GM21717 (cell line): ENCODE results near the gene P4HB.
A peak's percentile ranks its signal among the peaks of the same experiment; 100 is the strongest.

Source experiments
- ATAC-seq: cut with Tn5 transposase; IDR thresholded peaks from one replicate; pipeline ENCODE4 v1.9.1; 2021; ENCODE audit warnings: mild to moderate bottlenecking, moderate library complexity; ENCODE audit not compliant: unreplicated experiment

The P4HB gene

DNA sequence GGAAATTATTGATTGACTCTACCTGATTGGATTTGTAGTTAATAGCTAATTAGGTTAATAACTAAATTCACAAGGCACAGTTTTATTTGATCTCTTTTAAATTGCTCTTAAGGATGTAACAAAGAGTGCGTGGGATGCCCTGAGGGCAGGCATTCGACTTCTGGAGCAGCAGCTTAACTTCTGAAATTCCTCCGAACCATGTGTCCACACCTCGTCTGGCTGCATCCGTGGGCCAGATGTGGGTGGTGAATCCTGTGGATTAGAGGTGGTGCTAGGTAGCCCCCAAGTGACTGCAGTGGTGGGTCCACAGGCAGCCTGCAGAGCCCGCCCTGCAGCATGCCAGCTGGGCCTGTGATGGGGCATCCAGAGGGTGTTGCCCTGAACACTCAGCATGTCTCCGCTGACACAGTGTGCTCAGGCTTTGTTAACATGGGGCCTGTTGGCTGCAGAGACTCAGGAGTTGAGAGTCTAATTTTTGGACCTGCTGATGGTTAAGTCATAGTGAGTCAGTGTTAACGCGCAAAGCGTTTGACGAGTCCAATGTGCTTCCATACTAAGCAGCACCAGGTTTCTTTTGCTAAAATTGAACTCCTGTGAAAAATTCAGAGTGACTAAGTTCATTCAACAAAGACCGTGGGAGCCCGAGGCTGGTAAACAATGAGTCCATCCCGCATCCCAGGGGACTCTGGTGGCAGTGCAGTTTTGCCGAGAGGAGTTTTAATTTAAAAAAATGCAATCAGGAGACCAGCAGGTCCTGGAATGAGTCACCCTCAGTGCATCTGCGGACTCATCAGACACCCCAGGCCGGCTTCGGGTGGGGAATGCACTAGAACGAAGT is 37.9 kb upstream of the P4HB start:
- no peak for ATAC-seq

DNA sequence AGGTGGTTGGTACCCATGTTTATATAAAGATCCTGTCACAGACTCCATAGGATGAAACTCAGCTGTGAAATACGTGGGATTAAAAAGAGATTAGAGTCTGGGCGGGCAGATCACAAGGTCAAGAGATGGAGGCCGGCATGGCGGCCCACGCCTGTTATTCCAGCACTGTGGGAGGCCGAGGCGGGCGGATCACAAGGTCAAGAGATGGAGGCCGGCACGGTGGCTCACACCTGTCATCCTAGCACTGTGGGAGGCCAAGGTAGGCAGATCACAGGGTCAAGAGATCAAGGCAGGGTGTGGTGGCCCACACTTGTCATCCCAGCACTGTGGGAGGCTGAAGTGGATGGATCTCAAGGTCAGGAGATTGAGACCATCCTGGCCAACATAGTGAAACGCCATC is 35.1 kb upstream of the P4HB start:
- no peak for ATAC-seq

DNA sequence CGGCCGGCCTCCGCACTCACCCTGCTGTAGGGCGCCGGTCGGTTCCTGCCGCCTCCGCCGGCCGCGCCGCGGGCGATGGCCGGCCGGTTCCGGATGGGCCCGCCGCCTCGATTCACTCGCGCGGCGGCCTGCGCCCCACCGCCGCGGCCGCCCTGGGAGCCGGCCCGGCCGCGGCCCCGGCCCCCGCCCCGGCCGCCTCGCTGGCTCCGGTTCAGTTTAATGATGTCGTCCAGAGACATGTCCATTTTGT is 30.9 kb upstream of the P4HB start:
- ATAC-seq = peak; percentile 23

DNA sequence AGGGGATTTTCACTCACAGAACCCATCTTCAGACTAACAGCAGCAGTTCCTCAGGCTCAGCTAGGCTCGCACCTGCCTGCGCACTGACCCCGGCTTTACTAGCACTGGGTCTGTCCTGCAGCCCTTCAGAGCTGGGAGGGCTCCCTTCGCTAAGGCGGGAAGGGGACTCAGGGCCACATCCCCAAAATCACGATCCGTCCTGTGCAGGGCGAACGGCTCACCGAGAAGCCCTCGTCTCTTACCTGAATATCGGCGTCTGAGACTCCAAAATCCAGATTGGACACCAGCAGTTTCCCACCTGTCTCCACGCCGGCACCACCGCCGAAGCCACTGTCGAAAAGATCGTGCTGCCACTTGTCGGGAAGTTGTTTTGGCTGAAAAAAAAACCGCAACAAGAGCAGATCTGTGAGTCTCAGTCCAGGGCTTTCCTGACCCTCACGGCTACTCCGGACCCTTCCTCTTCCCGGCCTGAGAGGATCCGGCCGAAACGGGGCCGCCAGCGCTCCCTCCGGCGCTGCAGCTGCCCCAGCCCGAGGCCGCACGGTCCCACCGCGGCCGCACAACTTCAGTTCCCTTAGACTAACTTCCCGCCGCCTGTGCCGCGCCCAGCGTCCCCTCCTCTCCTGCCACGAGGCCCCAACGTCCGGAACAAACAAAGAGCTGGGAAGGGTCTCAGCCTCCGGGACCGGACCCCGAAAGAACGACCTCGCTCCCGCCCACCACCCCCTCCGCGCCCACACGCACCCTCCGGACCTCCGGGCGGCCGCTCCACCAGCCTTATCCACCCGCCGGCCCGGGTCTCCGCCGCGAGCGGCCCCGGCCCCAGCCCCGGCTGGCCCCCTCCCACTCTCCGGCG is 30.3 kb upstream of the P4HB start:
- ATAC-seq = no peak

DNA sequence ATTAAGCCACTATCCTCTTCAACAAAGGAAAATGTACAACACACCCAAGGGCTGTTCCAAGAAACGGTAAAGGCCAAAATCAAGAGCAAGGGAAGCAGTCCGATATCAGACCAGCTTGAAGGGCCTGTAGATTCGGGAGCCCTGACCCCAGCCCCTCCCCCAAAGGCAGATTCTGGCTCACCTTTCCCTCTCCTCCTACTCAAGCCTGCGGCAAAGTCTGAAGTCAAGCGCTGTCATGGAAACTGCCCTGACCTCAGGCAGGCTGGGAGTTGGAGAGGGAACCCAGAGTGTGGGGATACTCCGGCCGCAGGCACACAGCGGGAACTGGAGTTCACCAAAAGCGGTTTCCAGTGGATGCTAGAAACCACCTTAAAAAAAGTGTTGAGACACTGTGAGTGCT is 29.3 kb upstream of the P4HB start:
- ATAC-seq = no peak

DNA sequence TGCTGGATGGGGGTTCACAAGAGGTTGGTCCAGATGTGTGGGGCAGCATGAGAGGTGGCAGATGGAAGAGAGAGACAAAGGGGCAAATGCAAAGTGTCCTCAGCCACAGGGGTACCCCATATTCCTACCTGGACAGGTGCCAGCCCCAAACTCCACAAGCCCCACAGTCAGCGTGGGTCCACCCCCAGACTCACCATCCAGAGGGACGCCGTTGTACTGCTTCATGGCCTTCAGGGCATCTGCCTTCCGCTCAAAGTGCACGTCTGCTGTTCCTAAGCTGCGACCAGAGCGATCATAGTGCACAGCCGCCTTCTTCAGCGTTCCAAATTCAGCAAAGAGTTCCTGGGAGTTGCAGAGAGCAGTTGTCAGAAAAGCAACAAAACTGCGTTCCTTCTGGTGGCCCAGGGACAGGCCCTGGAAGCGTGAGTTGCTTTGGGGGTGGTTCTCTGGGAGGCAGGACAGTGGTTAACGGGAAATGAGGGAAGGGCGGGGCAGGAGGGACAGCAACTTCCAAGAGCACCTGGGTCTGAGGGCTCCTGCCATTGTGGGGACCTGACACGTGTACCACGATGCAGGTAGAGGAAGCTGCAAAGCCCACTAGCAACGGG is 28.8 kb upstream of the P4HB start:
- no peak for ATAC-seq

DNA sequence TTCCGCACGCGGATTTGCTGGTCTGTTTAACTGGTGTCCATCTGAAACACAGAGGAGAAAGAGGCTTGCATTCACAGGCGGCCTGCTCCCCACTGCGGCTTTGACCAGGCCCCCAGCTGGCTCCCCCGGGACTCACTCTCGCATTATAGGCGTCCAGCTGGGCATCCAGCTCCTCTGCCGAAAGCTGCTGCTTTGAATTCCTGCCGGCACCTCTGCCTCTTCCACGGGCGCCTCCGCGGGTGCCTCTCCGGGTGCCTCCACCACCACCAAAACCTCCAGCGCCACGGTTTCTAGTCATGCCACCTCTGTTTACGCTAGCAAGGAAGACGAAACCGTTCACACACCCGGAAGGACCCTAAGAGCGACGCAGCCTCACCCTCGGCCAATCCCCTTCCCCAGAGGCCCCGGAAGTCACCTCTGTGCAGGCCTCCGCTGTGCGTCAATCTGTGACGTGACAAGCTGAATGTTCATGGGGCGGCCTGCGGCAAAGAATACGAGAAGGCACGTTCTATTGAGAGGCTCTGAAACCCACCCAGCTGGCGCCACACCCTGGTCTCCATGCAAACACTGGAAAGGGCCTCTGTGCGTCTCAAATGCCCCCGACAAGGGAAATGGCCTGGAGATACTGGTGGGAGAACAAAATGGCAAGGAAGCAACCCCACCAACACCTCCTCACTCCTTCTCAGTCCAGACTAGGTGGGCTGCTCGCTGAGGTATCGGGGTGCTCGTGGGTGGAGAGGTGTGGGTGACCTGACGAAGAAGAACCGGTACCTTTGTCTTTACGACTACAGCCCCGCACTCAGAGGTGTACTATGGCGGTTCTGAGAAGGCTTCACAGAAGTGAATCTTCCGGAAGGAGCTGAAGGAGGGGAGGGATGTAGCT is 28.0 kb upstream of the P4HB start:
- no peak for ATAC-seq

DNA sequence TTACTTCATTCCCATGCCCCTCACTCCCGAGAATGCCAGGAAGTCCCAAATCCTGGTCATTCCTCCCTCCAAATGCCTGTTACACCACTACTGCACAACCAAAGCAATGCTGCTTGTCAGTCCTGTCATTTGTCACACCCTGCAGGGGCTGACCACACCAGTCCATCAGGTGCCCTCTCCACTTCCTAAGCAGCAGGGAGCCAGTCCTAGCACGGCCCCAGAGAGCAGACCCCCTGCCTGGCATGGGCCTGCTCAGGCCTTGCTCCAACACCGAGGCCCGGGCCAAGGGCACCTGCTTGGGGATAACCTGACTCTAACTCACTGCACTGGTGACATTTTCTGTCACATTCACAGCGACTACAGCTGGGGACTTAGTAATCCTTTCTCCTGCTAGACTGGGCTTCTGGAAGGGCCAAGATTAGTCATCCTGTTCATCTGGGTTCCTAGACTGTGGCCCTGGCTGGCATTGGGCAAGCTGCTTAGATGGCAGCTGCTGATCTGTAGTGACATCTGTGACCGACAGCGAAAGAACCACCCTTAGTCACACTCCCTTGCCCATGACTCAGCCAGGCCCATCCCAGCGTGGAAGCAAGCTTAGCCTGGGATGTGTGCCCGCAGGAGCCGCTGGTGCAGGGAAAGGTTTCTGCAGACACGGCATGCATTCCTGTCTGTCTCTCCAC is 25.7 kb upstream of the P4HB start:
- no peak for ATAC-seq

DNA sequence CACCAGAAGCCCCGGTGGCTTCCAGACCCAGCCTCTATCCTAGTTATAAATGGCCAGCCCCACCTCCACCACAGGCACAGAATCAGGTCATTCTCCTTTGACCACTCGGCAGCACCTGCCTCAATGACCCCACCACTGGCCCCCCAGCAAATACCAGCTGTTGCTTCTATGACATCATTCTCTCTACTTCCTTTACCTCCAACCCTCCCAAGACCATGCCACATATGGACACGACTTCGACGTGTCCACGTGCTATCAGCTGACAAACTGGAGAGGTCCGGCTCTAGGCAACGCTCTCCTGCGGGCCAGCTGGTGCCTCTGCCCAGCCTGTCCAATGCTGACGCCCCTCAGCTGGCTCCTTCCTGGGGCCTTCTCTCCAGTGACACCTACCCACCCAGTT is 25.1 kb upstream of the P4HB start:
- ATAC-seq = no peak

DNA sequence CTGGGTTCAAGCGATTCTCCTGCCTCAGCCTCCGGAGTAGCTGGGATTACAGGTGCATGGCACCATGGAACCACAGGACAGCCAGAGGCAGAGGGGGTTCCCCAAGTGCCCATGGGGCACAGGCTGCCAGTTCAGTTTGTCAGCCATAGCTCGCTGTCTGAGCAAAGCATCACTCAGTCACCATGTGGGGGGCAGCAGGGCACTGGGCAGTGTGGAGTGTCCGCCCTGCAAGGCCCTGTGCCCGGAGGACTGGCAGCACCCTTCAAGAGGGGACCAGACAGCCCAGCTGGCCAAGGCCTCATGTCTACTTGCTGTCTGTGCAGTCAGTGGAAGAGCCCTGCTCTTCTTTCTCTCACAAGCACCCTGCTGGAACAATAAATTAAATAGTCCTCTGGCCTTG is 24.6 kb upstream of the P4HB start:
- ATAC-seq = no peak

DNA sequence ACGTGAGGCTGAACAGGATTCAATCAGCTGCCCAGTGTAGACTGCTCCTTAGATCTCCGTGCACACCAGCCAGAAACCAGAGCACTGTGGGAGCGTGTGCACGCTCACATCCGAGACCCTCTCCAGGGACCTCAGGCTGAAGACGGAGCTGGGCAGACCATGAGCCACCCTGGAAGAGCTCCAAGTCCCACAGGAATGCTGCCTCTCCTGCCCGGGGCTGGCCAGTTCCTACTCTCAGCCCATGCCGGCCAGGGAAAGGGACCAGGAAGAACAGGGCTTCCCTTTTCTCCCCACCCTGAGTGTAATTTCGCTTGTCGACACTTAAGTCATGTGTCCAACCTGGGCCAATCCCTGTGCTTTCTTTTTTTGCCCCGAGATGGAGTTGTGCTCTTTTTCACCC is 24.2 kb upstream of the P4HB start:
- ATAC-seq = no peak

DNA sequence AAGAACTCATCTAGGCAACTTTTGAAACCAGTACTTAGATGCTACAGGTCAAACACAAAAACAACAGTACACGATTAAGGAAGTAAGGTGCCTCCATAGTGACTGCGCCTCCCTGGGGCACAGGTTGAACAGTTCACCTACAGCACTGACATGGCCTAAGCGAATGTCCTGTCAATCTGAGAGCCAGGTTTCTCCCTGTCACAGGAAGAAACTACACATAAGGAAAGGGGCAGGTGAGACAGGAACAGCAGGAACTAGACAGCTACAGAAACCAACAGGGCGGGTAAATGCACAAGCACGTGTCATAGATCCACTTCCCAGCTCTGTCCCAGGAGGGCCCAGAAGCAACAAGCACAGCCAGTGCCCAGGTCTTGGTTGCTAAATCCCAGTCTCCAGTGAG is 18.8 kb upstream of the P4HB start:
- no peak for ATAC-seq

DNA sequence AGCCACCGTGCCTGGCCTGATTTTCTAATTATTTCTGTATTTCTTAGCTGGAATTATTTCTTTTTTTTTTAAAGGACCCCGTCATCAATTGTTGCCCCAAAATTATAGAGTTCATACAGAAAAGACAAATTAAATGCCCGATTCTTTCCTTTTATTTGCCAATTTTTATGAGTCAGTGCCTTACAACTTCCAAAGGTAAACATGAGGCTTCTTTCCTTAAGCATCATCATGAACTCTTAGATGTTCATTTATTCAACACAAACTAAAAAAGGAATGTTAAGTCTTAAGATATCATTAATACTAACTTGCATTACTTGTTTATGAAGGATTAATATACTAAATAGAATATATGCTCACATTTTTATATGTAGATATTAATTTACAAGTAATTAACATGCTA is 18.0 kb upstream of the P4HB start:
- ATAC-seq = no peak

DNA sequence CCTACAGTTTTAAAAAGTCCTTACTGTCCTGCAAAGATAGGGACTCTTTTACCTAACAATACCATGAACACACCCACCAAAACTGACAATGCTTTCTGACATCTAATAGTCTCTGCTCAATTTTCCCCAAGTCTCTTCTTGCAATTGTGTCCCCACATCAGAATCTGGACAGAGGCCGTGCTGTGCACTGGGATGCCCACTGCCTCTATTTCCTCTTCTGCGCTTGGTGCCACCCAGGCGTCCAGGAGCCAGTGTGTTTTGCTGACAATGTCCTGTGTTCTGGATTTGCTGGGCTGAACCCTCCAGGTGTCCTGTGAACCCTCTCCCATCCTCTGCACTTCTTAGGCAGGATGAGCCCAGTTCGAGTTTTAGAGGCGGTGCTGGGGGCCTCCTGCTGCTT is 17.2 kb upstream of the P4HB start:
- ATAC-seq = no peak

DNA sequence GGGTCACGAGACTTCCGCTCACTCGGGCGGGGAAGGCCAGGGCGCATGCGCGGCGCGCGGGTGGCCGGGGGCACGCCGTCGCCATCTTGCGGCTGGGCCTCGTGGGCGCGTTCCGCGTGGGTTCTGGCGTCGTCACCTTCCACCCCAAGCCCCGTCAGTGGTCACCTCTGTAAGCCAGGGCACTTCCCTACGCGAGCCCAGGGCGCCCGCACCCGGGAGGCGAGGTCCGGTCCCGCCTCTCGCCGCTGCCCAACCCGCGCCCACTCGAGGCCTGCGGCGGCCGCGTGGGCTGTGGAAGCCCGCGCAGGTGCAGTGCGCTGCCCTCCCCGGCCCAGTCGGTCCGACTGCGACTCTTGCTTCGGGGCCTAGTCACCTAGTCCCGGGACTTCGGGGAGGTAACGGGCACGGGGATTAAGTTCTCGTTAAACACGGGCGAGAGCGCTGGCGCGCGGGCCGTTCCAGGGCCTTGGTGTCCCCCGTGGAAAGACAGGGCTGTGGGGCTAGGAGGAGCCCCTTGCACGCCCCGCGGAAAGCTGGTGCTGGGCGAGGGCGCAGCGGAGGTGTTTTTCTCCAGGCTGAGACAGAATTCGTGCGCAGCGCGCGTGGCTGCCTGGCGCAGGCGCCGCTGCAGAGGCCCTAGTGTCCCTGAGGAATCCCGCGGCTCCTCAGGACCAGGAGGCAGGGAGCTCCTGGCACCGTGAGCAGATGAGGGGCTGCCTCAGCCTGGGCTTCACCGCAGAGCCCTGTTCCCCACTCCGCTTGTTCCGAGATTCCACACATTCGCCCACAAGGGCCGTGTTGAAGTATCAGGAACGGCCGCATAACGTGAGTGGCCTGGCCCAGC is 11.3 kb upstream of the P4HB start:
- ATAC-seq = peak; percentile 31

DNA sequence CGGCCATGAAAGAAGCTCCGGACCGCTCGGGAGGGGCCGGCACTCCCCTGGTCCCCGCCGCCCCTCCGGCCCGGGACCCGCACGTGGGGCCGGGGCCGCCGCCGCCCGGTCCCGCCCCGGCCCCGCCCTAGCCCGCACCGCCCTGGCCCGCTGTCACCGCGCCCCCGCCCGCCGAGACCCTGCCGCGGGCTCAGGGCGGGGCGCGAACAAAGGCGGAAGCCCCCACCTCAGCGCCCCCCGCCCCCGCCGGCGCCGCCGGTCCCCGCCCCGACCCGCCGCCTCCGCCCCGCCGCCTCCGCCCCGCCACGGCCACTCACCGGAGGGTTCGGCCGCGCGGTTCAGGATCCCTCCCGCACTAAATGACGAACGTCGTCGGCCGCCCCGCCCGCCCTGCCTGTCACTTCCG is 10.6 kb upstream of the P4HB start, which contains the start of gene ARHGDIA:
Gene ARHGDIA (minus strand): TSS at position 357 of the 406 bp plus-strand sequence. CDS start 1,407 bp downstream, outside the sequence.
- ATAC-seq = peak; percentile 24

DNA sequence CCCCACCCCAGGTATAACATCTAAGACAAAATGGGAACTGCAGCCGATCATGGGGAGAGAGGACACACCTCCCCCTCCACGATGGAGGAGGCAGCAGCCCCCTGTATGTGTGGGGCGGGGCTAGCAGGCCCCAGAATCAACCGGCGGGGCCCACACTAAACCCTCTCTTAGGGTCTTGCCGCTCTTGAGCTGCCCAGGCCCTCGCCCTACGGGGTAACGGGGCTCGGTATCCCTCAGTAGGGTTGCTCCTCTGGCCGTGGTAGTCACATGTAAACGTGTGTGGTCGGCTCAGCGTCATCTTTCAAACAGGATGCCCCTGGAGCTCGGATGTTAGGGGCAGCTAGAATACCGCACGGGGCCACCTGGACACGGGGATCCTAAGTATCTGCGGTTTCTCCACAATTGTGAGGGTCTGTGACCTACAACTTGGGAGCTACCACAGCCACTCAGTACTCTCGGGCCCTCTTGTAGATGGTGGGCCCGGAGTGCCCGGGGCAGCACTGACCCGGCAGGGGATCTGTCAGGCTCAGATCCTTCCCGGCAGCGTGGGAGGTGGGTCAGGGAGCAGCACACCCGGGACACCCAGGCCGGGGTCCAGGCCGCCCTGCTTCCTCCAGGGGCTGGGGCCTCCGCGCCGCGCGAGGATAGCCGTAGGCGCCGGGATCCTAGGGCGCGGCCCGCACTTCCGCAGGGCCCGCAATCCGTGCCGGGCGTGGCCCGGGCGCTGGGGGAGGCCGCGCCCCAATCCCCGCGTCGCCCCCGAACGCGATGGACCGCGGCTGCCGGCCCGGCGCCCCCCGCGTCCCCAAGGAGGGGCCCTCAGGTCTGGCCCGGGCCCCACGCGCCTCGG is 10.0 kb upstream of the P4HB start:
- no peak for ATAC-seq
